Lower leg skin (tissue), 3 donors: ENCODE results near the gene BCAM.

Experiments used
- CTCF ChIP-seq, 3 donors: fragments of 450-650 bp; IDR thresholded peaks; one replicate each; pipeline ENCODE4 v1.5.1; 2016; ENCODE audit warnings: antibody characterized with exemption in 3 of 3, mild to moderate bottlenecking in 3 of 3, moderate library complexity in 2 of 3
- POLR2A ChIP-seq, 2 donors: fragments of 450-650 bp; IDR thresholded peaks; one replicate each; pipeline ENCODE4 v1.6.1; 2016 to 2017; ENCODE audit warnings: antibody characterized with exemption in 2 of 2, mild to moderate bottlenecking in 1 of 2, moderate library complexity in 1 of 2

- TF ChIP-seq CTCF (IDR thresholded peaks at IDR 0.05) (no peak), POLR2A (IDR thresholded peaks at IDR 0.05) (no peak)
Observed at GRCh38 chr19:44795398-44795987, 13.4 kb upstream of the BCAM start.
